Endothelial cell of umbilical vein (primary cell): ENCODE measurements around the gene LGALS14.

Source experiments
- CTCF ChIP-seq, 2 donors: IDR thresholded peaks; 1 replicate in 1 of 2; 2 replicates in 1 of 2; pipeline ENCODE4 v1.5.1; 2011; ENCODE audit warnings: low read length in 2 of 2, mild to moderate bottlenecking in 2 of 2, moderate library complexity in 2 of 2, control low read depth in 1 of 2, inconsistent platforms in 1 of 2, low read depth in 1 of 2; ENCODE audit not compliant: insufficient read depth in 1 of 2; ENCODE audit errors: extremely low read depth in 1 of 2
- EZH2 ChIP-seq: IDR thresholded peaks from 2 replicates; pipeline ENCODE4 v1.6.1; 2012; ENCODE audit warnings: borderline replicate concordance, low read depth, mild to moderate bottlenecking, moderate library complexity, low read length, inconsistent platforms; ENCODE audit not compliant: severe bottlenecking
- FOS ChIP-seq: IDR thresholded peaks from 2 replicates; pipeline ENCODE4 v1.6.1; 2011; ENCODE audit warnings: mild to moderate bottlenecking, low read length, moderate library complexity, borderline replicate concordance; ENCODE audit not compliant: insufficient read depth
- GATA2 ChIP-seq: IDR thresholded peaks from 2 replicates; pipeline ENCODE4 v1.7.0; 2011; ENCODE audit warnings: low read depth, mild to moderate bottlenecking, moderate library complexity, mixed read lengths, low read length; ENCODE audit not compliant: insufficient read length, insufficient read depth
- JUN ChIP-seq: IDR thresholded peaks from 2 replicates; pipeline ENCODE4 v1.6.1; 2011; ENCODE audit warnings: borderline replicate concordance, low read depth; ENCODE audit not compliant: insufficient read length, insufficient read depth
- MAX ChIP-seq: IDR thresholded peaks from 2 replicates; pipeline ENCODE4 v1.6.1; 2011; ENCODE audit not compliant: insufficient read depth, insufficient read length
- MYC ChIP-seq: IDR thresholded peaks from one replicate; pipeline ENCODE4 v1.6.1; 2011; ENCODE audit warnings: mild to moderate bottlenecking, low read depth, low read length
- POLR2A ChIP-seq: IDR thresholded peaks from 2 replicates; pipeline ENCODE4 v1.6.1; 2012; ENCODE audit warnings: low read depth, mild to moderate bottlenecking, control low read depth, low read length
- POLR2AphosphoS5 ChIP-seq: IDR thresholded peaks from 2 replicates; pipeline ENCODE4 v1.6.1; 2012; ENCODE audit warnings: low read depth, mild to moderate bottlenecking, control low read depth, low read length, moderate library complexity; ENCODE audit not compliant: insufficient read depth

DNA sequence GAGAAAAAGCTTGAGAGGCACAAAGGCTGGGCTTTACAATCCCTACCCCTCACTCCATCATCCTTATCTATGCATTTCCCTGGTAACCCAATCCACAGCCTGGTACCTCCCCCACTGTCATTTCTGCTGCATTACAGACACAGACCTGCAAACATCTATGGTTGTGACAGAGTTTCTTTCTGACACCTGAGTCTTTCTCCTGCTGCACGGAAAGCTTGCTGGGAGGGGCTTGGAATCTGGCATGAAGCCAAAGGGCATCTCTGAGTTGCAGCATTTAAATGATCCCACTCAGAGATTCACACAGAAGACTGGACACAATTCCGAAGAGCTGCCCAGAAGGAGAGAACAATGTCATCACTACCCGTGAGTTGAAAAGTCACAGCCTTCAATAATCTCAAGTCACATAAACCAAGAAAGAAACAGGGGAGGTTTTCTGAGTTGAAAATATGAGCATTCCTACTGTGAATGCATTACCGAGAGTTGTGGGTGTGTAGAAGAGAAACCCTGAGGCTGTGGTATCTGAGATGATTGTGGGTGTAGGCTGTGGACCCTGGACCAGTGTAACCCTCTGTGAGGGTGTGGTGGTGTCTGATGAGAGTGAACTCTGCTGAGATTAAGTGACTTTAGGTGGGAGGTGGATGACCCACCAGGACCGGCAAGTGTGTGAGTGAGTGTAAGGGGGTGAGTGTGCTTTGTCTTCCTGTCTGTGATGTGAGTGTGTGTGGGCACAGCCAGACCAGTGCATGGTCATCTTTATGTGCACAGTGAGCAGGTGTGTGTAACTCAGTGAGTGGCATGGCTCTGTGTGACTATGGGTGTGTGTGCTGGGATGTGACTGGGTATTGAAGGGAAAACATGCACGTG lies at the start of gene LGALS14:
- TF ChIP-seq EZH2 (no peak), CTCF (IDR thresholded peaks at IDR 0.05; ENCODE audit: extremely low read depth in 1 of 2, insufficient read depth in 1 of 2, low read depth in 1 of 2, low read length in 2 of 2) (no peak), MAX (no peak), POLR2AphosphoS5 (no peak), POLR2A (no peak), FOS (no peak), JUN (no peak), GATA2 (no peak), MYC (no peak)
